Activated CD4-positive, alpha-beta T cell treated with anti-CD3 and anti-CD28 coated beads for 1 hour (primary cell): ENCODE results near the gene MAFF.
A peak's percentile ranks its signal among the peaks of the same experiment; 100 is the strongest.
"Not testable (repeated sequence)": the region's sequence is repeated elsewhere in the genome, so short reads cannot be mapped to it uniquely, and the experiment has no call there.

Experiments used
- DNase-seq: peaks from one replicate; pipeline ENCODE4 v3.0.0-alpha.2; 2020

The MAFF gene

DNA sequence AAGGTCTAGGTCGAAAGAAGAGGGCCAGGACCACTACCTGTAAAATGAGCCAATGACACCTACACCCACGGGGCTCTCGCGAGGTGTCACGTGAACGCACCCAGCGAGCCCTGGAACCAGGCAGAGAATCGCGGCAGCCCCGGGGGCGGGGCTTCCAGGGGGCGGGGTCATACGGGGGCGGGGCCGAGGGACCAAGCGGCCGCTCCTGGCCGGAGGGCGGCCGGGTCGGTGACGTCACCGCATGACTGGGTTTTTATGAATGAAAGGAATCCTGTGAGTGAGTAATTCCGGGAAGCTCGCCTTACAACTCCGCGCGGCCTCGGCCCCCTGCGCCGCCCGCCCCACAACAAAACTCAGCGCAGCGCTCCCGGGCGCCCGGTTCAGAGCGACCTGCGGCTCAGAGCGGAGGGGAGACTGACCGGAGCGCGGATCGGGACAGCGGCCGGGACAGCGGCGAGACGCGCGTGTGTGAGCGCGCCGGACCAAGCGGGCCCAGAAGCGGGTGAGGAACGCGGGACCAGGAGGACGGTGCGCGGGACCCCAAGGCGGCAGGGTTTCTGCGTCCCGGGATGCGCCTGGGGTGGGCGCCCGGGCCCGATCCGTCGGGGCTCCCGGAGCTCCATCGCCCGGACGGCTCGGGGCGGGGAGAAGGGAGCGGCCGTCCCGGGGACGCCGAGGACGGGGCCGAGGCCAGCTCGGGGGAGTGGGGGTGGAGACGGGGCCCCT is at the start of gene MAFF:
MAFF (plus strand) TSS at position 284 of the 726 bp plus-strand sequence. CDS start 11,860 bp downstream, outside the sequence.
- peak; percentile 78 for DNase-seq

- no peak for DNase-seq
Measured at GRCh38 chr22:38153821-38154562, 47.8 kb upstream of the MAFF start.

DNA sequence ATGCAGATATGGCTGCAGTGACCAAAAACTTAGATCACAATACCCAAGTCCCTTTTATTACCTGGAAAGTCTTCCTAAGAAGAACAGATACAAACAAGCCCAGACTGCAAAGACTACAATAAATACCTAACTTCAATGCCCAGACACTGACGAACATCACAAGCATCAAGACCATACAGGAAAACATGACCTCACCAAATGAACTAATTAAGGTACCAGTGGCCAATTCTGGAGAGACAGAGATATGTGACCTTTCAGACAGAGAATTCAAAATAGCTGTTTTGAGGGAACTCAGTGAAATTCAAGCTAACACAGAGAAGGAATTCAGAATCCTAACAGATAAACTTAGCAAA is 47.3 kb upstream of the MAFF start:
- not testable (repeated sequence) for DNase-seq

GRCh38 chr22:38155703-38156102 is 46.1 kb upstream of the MAFF start:
- DNase-seq: no peak

DNA sequence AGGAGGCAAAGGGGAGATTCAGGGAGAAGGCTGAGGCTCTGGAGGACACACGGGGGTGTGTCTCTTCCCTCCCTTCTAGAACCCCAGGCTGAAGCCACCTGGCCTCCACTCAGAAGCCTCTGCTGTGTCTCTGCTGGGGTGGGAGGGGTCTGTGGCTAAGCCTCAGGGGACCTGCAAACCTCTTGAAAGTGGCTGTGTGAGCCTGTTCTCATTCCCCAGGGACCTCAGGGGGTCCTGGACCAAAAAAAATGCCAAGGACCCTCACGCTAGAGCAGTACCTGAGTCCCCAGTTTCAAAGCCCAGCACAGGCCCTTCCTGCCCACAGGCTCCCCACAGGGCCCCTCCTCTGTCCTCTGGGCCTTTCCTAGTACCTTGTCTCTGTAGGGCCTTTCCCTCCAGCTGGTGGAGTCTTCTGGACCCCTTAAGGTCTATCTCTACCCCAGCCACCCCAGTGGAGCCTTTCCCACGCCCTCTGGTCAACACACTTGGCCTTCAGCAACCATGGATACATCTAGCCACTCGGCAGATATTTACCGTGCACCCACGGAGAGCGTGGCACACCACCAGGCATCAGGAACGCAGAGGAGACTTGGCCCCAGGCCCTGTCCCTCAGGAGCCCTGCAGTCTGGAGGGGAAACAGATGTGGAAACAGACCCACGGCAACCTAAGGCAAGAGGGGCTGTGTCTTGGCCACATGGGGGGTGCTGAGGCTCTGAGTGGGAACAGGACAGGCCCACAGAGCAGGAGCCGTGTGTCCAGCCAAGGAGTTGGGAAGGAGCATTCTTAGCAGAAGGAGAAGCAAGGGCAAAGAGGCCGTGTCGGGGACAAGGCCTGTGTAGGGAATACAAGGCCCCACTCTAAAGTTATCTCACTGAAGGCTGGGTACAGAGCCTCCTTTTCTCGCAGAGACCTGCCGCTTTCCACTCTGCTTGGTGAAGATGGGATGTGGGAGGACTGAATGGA is 38.6 kb upstream of the MAFF start:
- DNase-seq: no peak

DNA sequence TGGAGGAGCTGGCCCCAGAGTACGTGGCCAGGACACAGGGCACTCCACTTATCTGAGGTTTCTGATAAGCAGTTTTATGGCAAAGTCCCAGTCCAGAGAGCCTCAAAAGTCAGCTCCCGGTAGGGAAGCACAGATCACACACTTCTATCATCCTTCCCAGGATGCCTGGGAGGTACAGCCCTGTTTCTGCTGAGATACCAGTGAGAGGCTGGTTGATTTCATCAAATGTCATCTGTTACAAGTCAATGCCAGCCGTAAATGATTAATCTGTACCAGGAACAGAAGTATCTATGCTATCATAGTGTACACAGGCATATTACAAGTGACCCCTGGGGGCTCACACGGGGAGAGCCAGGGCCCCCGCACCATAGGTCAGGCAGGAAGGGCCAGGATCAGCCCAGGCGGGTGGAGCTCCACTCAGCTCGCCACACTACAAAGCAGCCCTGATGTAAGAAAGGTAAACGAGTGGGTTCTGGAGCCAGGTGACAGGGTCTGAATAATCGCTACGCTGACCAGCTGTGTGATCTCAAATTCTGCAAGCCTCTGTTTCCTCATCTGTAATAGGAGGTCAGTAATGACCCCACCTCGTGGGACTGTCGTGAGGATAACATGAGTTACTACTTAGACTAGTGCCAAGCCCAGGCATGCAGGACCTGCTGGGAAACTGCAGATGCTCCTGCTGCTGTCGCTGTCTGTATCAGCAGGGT is 37.8 kb upstream of the MAFF start:
- no peak for DNase-seq

GRCh38 chr22:38164551-38164918 is 37.3 kb upstream of the MAFF start:
- DNase-seq: no peak

DNA sequence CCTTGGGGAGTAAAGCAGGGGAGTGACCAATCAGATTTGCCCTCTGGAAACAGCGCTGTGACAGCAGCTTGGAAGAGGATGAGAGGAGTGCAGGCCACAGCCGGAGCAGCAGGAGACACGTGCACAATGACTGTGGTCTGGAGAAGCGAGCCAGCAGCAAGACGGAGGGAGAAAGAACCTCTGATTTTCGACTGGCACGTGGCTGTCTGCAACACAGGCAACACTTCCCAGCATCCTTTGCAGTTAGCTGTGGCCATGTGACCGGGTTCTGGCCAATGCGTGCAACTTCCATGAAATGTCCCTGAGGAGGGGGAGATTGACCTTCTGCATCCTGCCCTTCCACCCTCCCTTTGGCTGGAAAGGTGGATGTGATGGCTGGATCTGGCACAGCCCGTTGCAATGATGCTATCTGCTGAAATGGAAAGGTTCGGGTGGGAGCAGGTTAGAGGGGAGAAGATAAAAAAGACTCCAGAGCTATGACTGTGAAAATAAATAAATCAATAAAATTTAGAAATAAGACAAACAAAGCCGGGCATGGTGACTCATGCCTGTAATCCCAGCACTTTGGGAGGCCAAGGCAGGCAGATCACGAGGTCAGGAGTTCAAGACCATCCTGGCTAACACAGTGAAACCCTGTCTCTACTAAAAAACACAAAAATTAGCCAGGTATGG is 35.7 kb upstream of the MAFF start:
- DNase-seq: no peak

- no peak for DNase-seq
Measured at GRCh38 chr22:38167988-38168407, 33.8 kb upstream of the MAFF start.

- no peak for DNase-seq
Measured at GRCh38 chr22:38169116-38169515, 32.7 kb upstream of the MAFF start.

GRCh38 chr22:38170469-38170868 is 31.3 kb upstream of the MAFF start:
- no peak for DNase-seq

DNA sequence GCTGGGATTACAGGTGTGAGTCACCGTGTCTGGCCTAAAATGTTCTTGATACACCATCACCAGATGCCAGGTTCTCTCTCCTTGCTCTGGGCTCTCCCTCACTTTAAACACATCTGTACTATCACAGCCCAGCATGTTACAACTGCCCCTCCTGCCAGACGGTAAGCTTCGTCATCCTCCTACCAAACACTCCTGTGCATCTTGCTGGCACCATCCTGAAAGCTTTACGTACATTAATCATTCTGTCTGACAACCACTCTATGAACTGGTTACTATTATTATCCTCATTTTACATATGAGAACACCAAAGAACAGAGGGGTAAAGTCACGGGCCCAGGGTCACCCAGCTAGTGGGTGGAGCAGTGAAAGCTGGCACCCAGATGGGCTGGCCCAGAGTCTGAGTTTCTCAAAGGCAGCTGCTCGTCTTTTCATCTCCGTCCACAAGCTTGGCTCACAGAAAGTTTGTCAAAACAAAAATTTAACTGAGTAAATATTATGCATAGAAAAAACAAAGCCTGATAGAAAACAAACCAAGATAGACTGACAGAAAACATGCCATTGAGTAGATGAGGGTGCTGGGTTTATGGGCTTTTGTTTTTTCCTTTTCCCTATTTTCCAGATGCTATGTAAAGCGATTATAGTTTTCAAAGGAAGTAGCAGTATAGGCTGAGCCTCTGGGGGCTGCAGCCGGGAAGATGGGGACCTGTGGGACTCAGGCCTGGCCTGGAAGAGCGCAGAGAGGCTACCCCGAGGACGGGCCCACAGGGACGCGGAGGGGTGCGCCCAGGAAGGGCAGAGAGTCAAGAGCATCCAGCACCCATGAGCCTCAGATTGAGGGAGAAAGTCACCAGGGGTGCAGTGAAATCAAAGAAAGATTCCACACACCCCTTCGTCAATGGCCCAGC is 29.6 kb upstream of the MAFF start:
- DNase-seq: no peak

DNA sequence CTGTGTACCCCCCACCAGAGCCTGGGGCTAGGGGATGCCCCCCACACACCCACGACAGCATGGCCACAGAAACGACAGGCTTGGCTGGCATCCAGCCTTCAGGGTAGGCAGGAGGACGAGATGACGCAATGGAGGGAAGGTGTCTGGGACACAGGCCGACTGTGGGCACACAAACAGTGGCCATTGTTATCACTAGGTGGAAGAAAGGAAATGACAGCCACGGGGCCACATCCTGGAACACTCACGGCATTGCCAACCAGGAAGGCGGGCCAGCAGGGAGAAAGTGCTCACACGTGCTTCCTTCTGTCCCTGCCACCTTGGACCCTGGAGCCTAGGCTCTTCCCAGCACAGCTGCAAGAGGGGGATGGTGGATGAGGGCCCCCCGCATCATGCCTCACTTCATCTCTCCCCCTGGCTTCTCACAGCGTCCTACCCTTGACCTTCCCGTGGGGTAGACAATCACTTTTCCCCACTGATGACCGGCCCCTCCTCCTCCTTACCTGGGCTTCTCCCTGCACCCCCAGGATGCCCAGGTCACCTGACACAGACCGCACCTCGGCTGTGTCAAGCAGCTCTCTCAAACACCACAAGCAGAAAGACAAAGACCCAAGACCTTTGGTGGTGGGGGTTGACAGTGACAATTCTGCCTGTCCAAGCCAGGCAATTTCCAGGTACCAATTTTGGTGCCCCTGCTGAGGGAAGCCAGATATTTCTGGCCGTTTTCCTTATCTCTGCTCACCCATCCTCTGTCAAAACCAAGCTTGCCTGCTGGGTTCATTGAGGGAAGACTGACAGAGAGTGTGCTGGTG is 28.8 kb upstream of the MAFF start:
- DNase-seq: no peak

DNA sequence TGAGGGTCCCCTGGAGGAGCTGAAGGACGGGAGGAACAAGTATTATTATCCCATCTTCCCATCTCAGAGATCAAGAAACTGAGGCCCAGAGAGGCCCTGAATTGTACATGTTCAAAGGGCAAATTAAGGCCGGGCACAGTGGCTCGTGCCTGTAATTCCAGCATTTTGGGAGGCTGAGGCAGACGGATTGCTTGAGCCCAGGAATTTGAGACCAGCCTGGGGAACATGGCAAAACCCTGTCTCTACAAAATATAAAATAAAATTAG is 28.2 kb upstream of the MAFF start:
- no peak for DNase-seq

GRCh38 chr22:38174626-38175025 is 27.2 kb upstream of the MAFF start:
- DNase-seq: no peak

DNA sequence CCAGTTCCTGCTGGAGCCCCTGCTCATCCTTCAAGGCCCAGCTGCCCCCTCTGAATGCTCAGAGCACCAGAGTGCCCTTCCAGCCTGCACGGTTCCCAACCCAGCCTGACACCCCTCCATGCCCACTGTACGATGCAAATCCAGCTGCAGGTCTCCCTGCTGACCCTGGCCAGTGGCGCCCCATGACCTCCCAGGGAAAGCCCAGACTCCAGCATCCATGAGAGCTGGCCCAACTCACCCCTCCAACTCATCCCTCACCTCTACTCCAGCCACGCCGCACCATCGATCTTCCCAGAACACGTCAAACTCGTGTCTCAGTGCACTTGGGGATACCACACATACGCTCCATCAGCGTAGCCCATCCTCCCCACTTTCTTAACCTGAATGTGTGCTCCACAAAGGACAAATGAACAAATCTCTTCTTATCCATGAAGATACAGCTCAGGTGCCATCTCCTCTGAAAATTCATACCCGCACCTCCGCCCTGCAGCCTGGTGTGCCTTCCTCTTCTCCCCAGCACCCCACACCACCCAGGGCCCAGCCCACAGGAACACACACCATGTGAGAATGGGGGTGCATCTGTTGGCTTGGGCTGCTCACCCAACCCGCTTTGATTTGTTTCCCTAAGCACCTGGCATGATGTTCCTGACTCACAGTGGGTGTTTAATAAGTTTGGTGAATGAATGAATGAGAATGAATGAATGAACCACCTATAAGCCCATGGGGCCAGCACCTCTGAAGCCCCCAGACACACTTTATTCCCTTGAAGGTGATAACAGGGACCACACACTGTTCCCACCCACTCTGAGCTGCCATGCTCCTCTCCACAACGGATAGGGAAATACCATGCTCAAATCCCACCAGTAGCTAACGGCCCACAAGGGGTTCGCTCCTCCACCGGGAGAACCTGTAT is 26.3 kb upstream of the MAFF start:
- no peak for DNase-seq

- DNase-seq: no peak
Measured at GRCh38 chr22:38176170-38176741, 25.5 kb upstream of the MAFF start.

- DNase-seq: no peak
Measured at GRCh38 chr22:38177044-38177443, 24.8 kb upstream of the MAFF start.

DNA sequence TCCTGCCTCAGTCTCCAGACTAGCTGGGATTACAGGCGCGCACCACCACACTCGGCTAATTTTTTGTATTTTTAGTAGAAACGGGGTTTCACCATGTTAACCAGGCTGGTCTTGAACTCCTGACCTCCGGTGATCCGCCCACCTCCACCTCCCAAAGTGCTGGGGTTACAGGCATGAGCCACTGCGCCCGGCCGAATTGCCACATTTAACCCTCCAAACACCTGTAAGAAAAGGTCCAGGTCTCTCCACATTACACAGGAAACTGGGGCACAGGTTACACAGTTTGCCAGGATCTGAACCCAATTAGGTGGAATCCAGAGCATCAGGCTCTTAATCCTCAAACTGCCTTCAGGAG is 24.2 kb upstream of the MAFF start:
- not testable (repeated sequence) for DNase-seq
